ENCODE data around the gene TMEM201. TPM values are rescaled to one million over a fixed set of nuclear protein-coding genes. Genes with fewer than 3 reads are reported as not detected.

The TMEM201 gene
- total RNA-seq, 1 donor from 2014 or later: 1.9 TPM

DNA sequence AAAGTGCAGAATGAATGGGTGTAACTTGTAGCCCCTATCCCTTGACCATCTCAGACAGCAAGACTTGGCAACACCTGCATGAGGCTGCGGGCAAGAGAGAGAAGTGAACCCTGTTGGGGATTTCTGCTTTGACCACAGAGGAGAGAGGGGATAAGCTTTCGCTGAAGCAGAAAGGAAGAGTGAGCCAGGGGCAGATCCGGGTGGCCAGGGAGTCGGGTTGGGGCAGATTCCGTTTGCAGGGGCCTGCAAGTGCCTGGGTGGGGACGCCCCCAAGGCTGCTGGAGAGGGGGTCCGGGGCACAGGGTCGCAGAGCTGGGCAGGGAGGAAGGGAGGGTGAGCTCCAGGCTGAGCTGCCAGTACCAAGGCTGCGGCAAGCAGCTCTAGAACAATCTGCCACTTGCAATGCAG is 37.5 kb downstream of the TMEM201 start:
- Mint-ChIP-seq H3K27ac (peak overlapping the region; percentile 19), H3K4me3 (peak overlapping the region; percentile 54), H3K4me1 (peaks cover 10% of the 10 kb centered on the region), H3K9me3 (no peaks in the 10 kb centered on the region), H3K36me3 (no peaks in the 10 kb centered on the region), H3K27me3 (ENCODE audit: insufficient read depth, low read depth) (peaks cover 3% of the 10 kb centered on the region)
- Histone ChIP-seq H3F3A (ENCODE audit: low read depth) (no peaks in the 10 kb centered on the region), H2AFZ (replicated peaks) (no peak overlapping the region), H3K4me3 (no peak overlapping the region), H3K36me3 (no peaks in the 10 kb centered on the region), H3K79me2 (ENCODE audit: low read depth) (no peaks in the 10 kb centered on the region), H3K27ac (no peak overlapping the region), H4K20me1 (ENCODE audit: low read depth) (no peaks in the 10 kb centered on the region), H3K4me1 (no peaks in the 10 kb centered on the region), H3K4me2 (no peak overlapping the region), H3K27me3 (peaks cover 22% of the 10 kb centered on the region), H3K9ac (no peak overlapping the region), H3K9me3 (ENCODE audit: low read depth) (no peaks in the 10 kb centered on the region)
- TF ChIP-seq EZH2 (IDR thresholded peaks at IDR 0.05): no peak
- TF ChIP-seq CTCF (IDR thresholded peaks at IDR 0.05): no peak
- TF ChIP-seq EZH2phosphoT487 (IDR thresholded peaks at IDR 0.05): no peak
- DNase-seq (ENCODE audit: low spot score): no peak

DNA sequence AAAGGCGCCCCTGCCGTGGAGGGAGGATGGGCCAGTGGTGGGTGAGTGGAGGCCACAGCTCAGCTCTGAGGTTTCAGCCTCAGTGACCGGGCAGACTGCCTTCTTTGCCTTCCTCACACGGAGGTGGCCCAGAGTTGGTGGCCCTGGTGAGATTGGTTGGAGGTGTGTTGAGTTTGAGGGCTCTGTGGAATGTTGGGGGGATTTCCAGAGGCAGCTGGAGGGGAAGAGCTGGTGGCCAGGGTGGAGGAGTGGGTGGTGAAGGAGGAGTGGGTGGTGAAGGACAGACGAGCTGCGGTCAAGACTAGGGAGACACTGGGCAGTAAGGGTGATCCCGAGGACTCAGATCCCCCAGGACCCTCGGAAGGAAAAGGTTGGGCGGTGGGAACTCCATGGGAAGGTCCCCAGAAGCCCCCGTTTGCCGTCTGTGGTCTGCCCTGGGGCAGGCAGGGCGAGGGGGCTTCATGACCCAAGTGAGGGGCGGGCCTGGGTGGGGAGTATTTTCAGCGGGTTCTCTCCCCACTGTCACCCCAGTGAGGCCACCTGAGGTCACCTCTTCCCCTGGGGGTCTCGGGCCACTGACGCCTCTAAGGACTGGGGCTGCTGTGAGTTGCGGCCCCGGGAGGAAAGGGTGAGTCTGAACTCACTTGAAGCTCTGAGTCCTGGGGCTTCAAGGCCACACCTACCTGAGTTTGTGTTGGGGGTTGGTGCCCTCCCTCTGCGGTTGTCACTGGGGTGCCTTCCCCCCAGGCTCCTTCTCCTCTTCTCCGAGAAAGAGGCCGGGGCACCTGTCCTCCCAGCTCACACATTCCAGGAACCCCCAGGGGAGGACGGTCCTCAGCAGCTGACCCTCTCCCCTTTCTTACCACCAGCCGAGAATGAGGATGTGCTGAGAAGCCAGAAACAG is 40.1 kb downstream of the TMEM201 start:
- Mint-ChIP-seq H3K9me3 (no peaks in the 10 kb centered on the region), H3K4me1 (peaks cover 8% of the 10 kb centered on the region), H3K27ac (peak overlapping the region; percentile 33), H3K36me3 (no peaks in the 10 kb centered on the region), H3K4me3 (no peak overlapping the region), H3K27me3 (ENCODE audit: insufficient read depth, low read depth) (peaks cover 3% of the 10 kb centered on the region)
- H3K4me1 ChIP-seq: no peaks in the 10 kb centered on the region
- no peaks in the 10 kb centered on the region for H3K79me2 ChIP-seq (ENCODE audit: low read depth)
- H3K27me3 ChIP-seq: peaks cover 22% of the 10 kb centered on the region
- H3K4me3 ChIP-seq: no peak overlapping the region
- H3F3A ChIP-seq (ENCODE audit: low read depth): no peaks in the 10 kb centered on the region
- H3K9me3 ChIP-seq (ENCODE audit: low read depth): no peaks in the 10 kb centered on the region
- H3K36me3 ChIP-seq: no peaks in the 10 kb centered on the region
- H3K9ac ChIP-seq: no peak overlapping the region
- no peak for TF ChIP-seq EZH2 (IDR thresholded peaks at IDR 0.05)
- no peak for TF ChIP-seq CTCF (IDR thresholded peaks at IDR 0.05)
- TF ChIP-seq EZH2phosphoT487 (IDR thresholded peaks at IDR 0.05): no peak
- no peaks in the 10 kb centered on the region for H4K20me1 ChIP-seq (ENCODE audit: low read depth)
- H3K4me2 ChIP-seq: no peak overlapping the region
- H3K27ac ChIP-seq: no peak overlapping the region
- no peak for DNase-seq (ENCODE audit: low spot score)
- no peak overlapping the region for H2AFZ ChIP-seq (replicated peaks)

DNA sequence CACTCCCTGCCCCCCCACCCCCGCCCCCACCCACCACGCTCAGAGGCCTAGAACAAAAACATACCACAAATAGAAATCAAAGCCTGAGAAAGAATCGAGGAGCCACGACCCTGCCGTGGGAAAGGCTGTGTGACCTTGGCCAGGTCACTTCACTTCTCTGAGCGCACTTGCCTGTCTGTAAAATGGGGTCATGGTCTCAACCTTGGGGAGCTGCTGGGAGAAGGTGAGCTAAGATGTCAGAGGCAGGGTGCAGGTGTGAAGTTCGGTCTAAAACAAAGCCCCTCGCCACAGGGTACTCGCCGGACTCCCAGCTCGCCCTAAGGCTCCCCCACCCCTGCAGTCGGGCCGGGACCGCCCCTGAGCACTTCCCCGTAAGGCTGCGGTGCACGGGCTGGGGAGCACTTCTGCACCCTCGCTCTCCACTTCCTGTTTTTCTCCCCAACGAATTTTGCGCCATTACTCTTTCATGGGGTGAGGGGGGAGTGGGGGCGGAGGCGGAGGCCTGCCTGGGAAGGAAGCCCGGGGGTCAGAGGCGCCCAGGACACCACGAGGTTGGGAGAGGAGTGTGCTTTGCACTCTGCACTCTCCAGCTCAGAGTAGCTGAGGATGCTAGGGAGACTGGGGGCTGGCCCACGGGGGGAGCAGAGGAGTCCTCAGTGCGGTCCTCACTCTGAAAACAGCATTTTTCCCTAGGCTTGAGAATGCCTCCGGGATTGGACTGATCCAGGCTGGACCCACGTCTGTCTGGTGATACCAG is 40.9 kb downstream of the TMEM201 start:
- Mint-ChIP-seq H3K4me1 (peaks cover 8% of the 10 kb centered on the region), H3K9me3 (no peaks in the 10 kb centered on the region), H3K36me3 (no peaks in the 10 kb centered on the region), H3K27ac (no peak overlapping the region), H3K27me3 (ENCODE audit: insufficient read depth, low read depth) (peaks cover 3% of the 10 kb centered on the region), H3K4me3 (no peak overlapping the region)
- Histone ChIP-seq H3K27me3 (peaks cover 22% of the 10 kb centered on the region), H3F3A (ENCODE audit: low read depth) (no peaks in the 10 kb centered on the region), H3K4me2 (no peak overlapping the region), H3K4me1 (no peaks in the 10 kb centered on the region), H3K4me3 (no peak overlapping the region), H3K79me2 (ENCODE audit: low read depth) (no peaks in the 10 kb centered on the region), H3K9me3 (ENCODE audit: low read depth) (no peaks in the 10 kb centered on the region), H3K36me3 (no peaks in the 10 kb centered on the region), H3K27ac (no peak overlapping the region), H2AFZ (replicated peaks) (no peak overlapping the region), H4K20me1 (ENCODE audit: low read depth) (no peaks in the 10 kb centered on the region), H3K9ac (no peak overlapping the region)
- TF ChIP-seq EZH2 (IDR thresholded peaks at IDR 0.05) (no peak), EZH2phosphoT487 (IDR thresholded peaks at IDR 0.05) (no peak), CTCF (IDR thresholded peaks at IDR 0.05) (no peak)
- DNase-seq (ENCODE audit: low spot score): no peak
